GM10266 (cell line): ENCODE data around the gene SLC25A14.
"Not testable (repeated sequence)": the region's sequence is repeated elsewhere in the genome, so short reads cannot be mapped to it uniquely, and the experiment has no call there.

Source experiments
- DNase-seq: peaks from one replicate; pipeline ENCODE4 v3.0.0; 2012; ENCODE audit errors: extremely low spot score
- CTCF ChIP-seq: IDR thresholded peaks from 2 replicates; pipeline ENCODE4 v1.5.1; 2012; ENCODE audit warnings: mild to moderate bottlenecking, low read depth; ENCODE audit not compliant: control insufficient read depth, insufficient read depth; ENCODE audit errors: missing control alignments

The SLC25A14 gene

GRCh38 chrX:130340271-130340670, 552 bp downstream of the SLC25A14 start:
- no peak for DNase-seq
- no peak for TF ChIP-seq CTCF

GRCh38 chrX:130343411-130343810, 3.7 kb downstream of the SLC25A14 start:
- DNase-seq = no peak
- no peak for TF ChIP-seq CTCF

- TF ChIP-seq CTCF = no peak
- no peak for DNase-seq
Observed at GRCh38 chrX:130347321-130347720, 7.6 kb downstream of the SLC25A14 start.

- DNase-seq = no peak
- no peak for TF ChIP-seq CTCF
Observed at GRCh38 chrX:130351567-130351966, 11.8 kb downstream of the SLC25A14 start.

- DNase-seq = not testable (repeated sequence)
Observed at GRCh38 chrX:130352050-130352449, 12.3 kb downstream of the SLC25A14 start.

GRCh38 chrX:130376077-130376476, 36.4 kb downstream of the SLC25A14 start:
- TF ChIP-seq CTCF = no peak
- no peak for DNase-seq

GRCh38 chrX:130378024-130378669, 38.4 kb downstream of the SLC25A14 start:
- DNase-seq = no peak
- no peak for TF ChIP-seq CTCF

GRCh38 chrX:130385520-130385919, 45.8 kb downstream of the SLC25A14 start, which contains the start of gene GPR119:
GPR119 (minus strand) TSS chrX:130385674; CDS start chrX:130385447, 227 bp downstream.
- TF ChIP-seq CTCF = no peak
- no peak for DNase-seq
